A673 (cell line): ENCODE results near the gene THAP4.

Source experiments
- CTCF ChIP-seq: fragments of 300-800, 200-600 bp; sonication (generic); conservative IDR thresholded peaks from 2 replicates; pipeline ENCODE4 v1.5.1; 2017; ENCODE audit warnings: low read depth, mild to moderate bottlenecking, antibody characterized with exemption, low read length, moderate library complexity, mixed read lengths
- EZH2 ChIP-seq: fragments of 200-600 bp; sonication (generic); IDR thresholded peaks from 2 replicates; pipeline ENCODE4 v1.6.1; 2017; ENCODE audit warnings: borderline replicate concordance, low read depth, mild to moderate bottlenecking, mixed read lengths, antibody characterized with exemption, low read length; ENCODE audit not compliant: poor library complexity, severe bottlenecking

- TF ChIP-seq CTCF (0 out of 2 replicates have a peak, but pooled peaks have one; percentile 34), EZH2 (no peak)
Measured at GRCh38 chr2:241598487-241598886, 38.5 kb downstream of the THAP4 start.
